ENCODE results near the gene EPS8. TPM values are rescaled to one million over a fixed set of nuclear protein-coding genes. Genes with fewer than 3 reads are reported as not detected.
"Not testable (repeated sequence)": the region's sequence is repeated elsewhere in the genome, so short reads cannot be mapped to it uniquely, and the experiment has no call there.

The EPS8 gene
- total RNA-seq, 1 experiment from 2014 or later: 36.7 TPM

DNA sequence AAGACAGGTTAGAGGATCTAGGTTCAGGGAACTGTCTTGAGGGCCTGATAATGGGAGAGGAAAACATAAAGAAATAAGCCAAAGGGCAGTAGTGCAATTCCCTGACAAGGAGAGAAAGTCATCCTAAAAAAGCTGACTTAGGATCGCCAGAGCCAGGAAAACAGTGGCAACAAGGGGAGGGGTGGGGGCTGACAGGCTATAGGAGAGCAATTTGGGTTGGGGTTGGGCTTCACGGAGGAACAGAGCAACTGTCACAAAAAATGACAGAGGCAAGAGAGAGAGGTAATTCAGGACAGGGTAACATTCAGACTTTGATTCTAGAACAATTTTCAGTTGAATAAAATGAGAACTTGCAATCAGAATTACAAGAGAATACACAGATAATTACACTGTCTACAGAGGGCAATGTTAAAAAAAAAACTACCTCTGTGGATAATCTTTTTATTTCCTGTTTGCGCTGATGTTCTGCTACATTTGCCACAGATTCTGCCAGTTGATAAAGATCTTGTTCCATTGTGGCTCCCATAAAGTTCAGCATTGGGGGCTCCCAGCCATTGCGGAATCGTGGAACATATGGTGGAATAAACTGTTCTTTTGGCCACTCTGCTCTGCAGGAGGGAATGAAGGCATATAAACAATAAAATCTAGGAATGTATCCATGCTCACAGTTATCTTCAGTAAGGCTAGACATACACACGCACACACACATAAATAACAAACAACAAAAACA is 138.6 kb downstream of the EPS8 start:
- no peak for DNase-seq (ENCODE audit: low read depth)

DNA sequence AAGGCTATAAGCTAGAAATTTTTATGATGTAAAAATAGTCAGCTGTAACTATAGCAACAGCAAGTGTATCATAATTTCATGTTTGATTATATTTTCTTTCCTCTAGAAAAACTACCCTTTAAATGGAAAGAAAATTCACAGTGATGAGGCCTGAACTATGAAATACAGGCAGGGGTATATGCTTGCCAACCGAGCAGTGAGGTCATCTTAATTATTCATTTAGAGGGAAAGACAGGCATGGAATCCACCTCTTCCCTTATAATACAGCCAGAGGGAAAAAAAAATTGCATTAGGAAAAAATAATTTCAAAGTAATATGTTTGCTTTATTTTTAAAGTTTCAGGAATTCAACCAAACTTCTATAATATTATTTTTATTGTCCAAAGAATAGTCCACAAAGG is 139.8 kb downstream of the EPS8 start:
- no peak for DNase-seq (ENCODE audit: low read depth)

DNA sequence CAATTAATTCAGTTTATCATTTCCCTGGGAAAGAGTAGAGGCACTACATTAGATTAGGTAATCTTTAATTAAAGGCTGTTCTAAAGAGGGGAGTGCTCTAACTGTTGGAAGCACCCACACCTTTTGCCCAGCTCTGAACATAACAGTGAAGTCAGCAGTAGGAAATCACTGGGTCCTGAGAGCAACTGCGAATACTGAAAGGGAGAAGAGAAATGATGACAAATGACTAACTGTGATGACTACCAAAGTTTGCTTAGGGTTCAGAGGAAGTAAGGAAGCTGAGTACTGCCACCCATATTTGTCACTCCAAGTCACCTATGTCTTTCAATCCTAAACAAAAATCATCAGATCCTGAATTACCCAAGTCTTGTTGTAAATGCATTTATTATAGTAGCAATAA is 140.6 kb downstream of the EPS8 start:
- DNase-seq (ENCODE audit: low read depth): no peak

DNA sequence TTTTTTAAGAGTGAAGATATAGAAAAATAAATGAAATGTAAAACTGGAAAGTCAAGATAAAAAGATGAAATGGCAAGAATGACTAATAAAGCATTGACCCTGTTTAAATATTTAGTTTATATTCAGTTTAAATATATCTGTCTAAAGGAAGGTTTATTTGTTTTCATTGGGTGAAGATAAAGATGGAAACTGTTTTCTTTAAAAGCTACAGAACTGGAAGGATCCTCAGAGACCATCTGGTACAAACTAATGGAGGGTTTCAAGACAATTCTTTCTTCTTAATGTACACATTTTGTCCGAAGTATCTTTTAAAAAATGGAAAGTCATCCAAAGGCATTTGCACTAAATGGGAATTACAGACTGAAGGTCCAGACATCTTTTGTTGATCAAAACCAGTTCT is 142.6 kb downstream of the EPS8 start:
- DNase-seq (ENCODE audit: low read depth): no peak

DNA sequence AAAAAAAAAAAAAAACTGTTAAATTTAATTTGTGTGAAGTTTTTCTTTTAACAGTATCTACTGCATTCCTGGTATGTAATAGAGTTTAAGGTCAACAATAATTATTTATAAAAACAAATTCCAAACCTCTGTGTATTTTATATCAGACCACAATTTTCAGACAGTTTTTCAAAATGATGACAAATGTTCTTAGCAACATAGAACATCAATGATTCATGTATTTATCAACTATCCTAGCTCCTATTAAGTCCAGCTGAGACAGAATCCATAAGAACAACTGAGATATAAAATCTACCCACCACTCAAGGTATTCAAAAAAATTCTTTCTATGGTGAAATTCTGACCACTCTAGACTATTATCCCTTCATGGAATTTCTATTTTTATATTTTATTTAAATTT is 144.5 kb downstream of the EPS8 start:
- DNase-seq (ENCODE audit: low read depth): no peak

DNA sequence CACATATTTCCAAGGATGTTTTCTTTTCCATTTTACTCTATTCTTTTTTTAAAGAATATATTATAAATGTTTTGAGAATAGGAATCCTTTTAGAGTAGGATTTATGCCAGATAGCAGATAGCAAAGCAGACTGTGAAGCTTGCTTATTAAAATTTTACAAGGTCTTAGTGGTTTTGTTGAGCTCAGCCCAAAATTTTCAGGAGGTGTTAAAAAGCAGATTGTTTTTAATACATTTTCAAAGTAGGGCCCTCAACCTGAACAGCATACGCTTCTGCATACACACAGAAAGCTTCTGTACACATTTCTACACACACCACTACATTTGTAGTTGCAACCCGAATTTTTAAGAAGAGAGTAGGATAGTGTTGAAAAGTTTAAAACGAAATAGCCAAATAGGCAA is 151.0 kb downstream of the EPS8 start:
- no peak for DNase-seq (ENCODE audit: low read depth)

DNA sequence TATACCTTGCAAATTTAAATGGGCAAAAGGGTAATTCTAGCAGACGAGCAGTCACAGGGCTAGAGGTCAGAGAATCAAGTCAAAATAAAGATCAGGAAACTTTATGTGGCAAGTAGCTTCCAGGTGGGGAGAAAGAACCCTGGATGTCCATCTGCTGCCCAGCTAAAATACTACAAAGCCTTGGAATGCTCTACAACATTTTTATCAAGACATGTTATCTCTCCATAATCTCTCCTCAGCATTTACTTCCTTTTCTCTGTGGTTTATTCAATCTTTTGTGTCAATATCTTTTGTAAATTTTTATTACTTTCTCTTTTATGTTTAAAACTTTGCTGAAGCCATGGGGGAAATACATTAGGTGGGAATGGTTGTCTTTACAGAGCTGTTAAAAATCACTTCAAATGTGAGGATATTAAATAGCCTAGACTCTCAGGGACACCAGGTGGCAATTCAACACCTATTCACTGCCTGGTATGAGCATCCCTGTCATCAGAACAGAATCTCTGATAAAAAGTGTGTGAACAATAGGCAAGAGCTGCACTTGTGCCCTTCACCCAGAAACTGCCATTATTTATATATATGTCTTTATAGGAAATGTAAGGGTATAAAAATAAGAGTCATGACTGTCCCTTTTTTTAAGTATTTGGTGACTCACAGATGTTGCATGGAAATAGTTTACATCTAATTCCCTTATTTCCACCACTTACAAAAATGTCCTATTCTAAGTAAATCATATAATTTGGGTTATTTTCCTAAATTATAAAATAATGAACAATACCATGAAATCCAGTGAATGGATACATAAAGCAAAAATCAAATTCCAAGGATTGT is 152.9 kb downstream of the EPS8 start:
- DNase-seq (ENCODE audit: low read depth): no peak

DNA sequence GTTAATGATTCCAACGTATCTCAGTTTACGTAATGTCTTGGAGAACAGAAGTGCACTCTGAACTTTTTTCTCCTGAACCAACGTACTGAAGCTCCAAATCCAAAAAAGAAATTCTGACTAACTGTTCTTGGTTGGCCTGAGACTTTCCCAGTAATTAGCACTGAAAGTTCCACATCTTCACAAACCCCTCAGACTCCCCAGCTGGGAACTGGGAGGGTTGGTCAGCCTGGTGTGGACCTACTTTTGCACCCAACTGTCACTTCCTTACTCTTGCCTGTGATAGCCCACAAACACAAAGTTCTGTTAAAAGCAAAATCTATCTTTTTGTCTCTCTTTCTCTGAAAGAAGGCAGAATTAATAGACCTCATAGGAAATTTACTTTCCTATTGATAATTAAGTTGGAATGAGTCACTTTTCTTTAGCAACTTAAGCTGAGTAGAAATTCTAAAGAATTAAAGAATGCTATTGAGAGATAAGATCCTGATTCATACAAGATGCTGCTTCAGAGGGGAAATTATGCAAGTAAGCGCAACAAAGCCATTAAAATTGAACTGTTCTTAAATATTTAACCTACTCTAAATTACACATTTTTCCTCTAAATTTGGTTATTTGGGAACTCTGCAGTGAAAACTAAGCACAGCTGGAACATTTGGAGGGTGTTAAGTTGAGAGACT is 155.0 kb downstream of the EPS8 start:
- DNase-seq (ENCODE audit: low read depth): no peak

DNA sequence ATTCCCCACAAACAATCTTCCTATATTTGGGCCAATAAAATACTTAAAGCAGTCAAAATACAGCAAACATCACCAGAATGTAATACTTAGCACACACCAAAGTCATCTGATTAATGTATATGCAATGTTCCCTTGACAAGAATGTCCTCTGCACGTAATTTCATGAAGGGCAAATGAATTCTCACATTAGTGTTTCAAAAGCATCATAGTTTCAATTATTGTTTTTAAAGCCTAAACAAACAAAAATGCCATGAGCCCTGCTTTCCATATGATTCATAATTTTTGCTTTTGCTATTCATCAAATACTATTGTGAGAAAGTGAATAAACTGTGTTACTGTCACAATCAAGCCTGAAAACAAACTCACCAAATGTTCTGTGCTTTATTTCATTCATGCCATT is 156.0 kb downstream of the EPS8 start:
- DNase-seq (ENCODE audit: low read depth): no peak

DNA sequence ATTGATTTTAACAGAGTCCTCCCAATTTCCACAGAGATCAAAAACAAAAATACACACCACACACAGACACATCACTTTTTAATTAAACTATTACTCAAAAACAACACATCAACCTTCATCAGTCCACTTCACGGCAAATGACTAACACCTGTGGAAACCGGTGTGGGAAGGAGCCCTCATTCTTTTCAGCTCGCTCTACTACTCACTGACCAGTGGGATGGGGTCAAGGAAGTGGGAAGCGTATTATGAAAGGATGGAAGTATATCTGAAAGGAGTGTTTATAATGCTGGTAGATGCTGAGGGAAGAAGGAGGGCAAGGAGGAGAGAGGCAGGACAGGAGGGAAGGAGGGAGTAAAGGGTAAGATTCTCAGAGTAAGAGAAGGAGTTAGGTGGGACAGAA is 156.5 kb downstream of the EPS8 start:
- DNase-seq (ENCODE audit: low read depth): no peak

DNA sequence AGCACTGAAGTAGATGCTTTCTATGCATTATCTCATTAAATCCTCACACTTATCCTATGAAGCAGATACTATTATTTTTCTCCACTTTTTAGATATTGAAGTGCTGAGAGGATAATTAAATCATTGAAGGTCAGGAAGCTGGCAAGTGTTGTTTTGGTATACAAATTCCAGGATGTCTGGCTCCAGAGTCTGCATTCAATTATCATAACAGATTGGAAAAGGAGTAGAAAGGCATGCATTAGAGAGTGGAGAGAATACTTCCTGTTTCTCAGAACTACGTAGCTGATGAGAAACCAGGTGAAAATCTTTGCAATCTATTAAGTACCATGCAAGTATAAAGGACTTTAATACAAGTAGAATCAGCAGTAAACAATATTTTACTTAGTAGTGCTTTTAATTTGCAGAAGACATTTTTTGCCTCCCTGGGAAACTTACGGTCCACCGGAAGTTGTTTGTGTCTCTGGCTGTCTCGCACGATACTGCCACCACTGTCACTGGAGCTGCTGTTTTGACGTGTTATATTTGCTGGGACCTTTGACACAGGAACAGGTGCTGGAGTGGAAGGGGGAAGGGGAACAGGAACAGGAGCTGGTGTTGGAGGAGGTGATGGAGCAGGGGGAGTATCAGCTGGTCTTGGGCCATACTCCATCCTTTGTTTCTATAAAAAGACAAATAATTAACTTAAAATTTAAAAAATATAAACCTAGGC is 158.0 kb downstream of the EPS8 start:
- DNase-seq (ENCODE audit: low read depth): no peak

DNA sequence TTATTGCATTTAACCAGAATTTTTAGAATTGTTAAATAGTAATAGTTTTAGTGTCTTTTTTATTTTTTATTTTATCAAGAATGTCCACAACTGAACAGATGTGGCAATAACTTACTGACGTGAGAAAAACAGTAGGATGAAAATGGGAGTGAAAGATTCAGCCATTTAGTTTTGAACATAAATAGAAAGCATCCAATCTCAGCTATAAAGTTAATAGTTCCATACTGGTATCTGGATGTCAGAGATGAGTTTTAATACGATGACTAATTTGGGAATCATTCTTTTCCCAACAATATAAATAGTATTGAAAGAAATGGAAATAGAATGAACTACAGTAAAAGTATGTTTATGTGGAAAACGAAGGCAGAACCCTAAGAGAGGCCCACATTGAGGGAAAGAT is 159.4 kb downstream of the EPS8 start:
- peak; percentile 36 for DNase-seq (ENCODE audit: low read depth)

DNA sequence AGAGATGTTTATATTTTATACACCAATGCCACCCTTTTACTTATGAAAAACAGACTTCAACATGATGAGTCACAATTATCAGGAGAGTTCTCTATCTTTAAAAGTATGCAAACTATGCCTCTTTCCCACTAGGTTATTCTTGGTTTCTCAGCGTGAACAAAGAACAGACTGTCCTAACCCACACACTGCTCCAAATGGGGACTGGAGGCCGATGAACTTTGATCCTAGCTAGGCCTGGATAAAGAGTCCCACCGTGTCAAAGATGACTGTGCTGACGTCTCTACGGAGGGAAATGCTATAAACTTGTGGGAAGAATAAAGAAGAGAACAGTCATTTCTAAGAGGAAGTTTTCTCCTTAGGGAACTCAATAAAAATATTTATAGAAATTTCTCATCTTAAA is 160.1 kb downstream of the EPS8 start:
- DNase-seq (ENCODE audit: low read depth): peak; percentile 97

DNA sequence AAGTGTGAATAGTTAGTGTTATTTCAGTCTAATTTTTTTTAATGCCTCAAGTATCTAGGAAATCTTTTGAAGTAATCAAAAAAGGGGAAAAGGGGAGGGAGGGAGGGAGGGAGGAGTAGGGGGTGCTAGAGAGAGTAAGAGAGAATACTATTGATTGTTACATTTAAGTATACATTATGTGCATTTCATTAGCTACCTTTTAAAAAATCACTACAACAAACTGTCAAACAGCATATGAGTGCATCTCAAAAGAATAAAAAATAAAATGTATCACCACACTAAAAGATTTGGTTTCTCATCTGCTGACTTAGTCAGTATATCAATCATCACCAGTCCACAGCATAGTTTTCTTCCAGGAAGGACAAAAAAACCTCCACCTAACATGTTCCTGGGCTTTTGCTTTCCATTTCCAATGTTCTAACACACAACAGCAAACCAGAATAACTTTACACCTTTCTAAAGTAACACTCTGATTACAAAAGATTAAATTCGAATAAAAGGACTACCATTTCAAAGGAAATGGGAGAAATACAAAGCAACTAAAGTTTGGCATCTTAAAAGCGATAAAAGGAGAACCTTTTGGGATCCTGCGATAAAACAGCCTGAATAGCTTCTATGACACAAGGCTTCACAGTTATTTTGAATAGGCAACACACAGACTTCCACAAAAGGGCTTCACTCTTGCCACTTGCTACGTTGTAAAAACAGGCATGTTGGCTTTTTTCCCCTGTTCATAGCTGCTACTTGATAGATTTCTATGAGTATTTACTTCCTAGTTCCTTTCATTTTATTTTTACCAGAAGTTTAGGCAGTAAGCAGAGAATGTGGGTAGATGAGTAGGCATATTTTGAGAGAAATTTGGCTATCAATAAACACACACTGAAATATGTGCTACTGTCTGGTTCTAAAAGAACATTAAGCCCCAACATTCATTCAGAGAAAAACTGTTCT is 160.9 kb downstream of the EPS8 start:
- DNase-seq (ENCODE audit: low read depth): peak; percentile 15

DNA sequence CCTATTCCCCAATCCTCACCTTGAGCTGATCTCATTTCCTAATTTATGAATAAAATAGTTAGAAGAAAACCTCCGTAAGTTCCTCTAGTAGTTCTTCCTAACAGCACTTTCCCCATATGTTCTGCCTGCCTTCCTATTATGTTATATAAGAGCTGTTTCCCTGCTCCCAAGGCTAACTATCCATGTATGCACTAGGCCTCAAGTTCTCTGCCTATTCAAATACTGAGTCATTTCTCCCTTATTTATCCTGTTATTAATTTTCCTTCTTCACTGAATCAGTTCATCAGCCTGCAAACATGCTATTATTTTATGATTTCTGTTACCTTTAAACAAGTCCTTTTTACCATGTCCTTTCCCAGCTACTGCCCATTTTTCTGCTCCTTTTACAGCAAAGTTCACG is 164.1 kb downstream of the EPS8 start:
- DNase-seq (ENCODE audit: low read depth): no peak

DNA sequence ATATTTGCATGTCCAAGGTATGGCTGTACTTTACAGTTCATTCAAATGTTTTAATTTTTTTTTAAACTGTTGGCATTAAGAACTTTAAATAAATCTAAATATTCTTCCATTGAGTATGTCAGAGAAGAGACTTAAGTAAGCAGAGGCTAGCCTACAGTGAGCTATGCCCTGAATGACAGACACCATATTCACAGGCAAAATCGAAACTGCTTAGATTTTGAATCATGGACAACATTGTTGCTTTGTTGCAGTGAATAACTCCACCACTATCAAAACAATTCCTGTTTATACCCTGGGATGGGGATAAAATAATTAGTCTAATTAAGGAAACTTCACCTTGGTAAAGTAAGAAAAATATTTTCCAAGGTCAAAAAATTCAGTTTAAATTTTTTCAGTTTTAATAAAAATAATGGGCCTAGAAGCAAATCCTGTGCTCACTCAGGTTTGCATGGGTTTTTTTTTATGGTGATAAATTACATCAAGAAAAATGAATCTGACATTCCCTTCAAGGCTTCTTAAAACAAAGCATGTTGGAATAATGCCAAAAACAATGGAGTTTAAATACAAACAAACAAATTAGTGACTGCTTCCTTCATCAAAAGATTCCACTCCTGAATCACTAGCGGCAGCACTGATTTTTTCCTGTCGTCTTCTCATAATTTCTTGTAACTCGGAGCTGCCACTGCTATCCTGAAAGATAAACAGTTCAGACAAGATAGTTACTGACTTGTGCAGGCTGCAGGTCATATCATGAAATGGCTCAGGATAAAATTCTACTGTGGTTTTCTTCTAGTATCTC is 168.2 kb downstream of the EPS8 start:
- no peak for DNase-seq (ENCODE audit: low read depth)

DNA sequence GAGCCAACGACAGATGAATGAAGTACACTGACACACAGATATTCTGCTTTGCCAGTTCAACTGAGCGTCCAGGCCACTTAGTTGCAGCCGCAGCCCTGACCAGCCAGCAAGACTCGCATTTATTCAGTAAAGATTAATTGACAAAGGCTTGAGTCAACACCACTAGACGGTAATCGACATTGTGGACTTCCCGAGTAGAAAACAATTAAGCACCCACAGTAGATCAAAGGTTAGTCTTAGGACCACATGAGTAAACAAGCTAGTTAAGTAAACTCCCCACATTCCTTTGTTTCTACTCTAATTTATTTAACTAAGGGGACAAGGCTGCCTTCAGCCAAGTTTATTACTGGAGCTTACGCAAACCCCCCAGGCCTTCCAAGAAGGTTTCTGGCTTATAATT is 172.7 kb downstream of the EPS8 start:
- DNase-seq (ENCODE audit: low read depth): not testable (repeated sequence)

DNA sequence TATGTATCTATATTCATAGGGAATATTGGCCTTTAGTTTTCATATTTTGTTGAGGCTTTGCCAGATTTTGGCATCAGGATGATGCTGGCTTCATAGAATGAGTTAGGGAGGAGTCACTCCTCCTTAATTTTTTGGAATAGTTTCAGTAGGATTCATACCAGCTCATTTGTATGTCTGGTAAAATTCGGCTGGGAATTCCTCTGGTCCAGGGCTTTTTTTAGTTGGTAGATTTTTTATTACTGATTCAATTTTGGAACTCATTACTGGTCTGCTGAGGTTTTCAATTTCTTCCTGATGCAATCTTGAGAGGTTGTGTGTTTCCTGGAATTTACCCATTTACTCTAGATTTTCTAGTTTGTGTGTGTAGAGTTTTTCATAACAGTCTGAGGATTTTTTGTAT is 175.2 kb downstream of the EPS8 start:
- DNase-seq (ENCODE audit: low read depth): no peak

DNA sequence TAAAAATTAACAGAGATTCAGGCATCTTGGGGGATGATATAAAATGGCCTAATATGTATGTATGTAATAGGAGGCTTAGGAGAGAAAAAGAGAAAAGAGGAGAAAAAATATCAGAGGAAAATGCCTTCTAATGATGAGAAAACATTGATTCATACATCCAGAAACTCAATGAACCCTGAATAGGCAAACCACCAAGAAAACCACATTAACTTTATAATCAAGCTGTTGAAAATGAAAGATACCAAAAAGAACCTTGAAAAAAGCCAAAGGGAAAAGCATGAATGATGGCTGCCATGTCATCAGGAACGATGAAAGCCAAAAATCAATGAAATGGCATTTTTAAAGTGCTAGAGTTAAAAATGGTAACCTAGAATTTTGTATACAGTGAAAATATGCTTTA is 180.2 kb downstream of the EPS8 start:
- DNase-seq (ENCODE audit: low read depth): no peak

DNA sequence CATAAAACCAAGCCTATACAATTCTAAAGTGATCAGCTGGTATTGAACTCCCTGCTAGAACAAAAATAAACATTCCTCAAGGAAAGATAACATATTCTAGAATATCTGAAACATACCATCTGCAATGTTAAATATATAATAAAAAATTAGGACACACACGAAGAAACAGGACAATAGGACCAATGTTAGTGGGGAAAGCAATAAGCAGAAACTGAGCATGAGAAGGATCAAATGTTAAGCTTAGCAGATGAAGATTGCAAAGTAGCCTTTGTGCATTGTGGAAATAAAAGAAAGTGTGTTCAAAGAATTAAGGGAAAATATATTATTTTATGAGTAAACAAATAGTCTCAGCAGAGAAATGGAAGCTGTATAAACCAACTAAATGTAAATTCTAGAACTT is 180.8 kb downstream of the EPS8 start:
- DNase-seq (ENCODE audit: low read depth): no peak

Measured in HT1080 (cell line).